OCI-LY3 (cell line): ENCODE results near the gene UCP2.

ENCODE experiments used
- H2AFZ ChIP-seq: fragments of 200-600, 300-600 bp; shearing (Covaris generic); 2 replicates; pipeline ENCODE4 v1.6.0; 2014; ENCODE audit warnings: antibody characterized with exemption, low read depth, low read length
- H3K27ac ChIP-seq: fragments of 200-600, 300-600 bp; sonication (generic); 2 replicates; pipeline ENCODE4 v1.5.1; 2014; ENCODE audit warnings: mild to moderate bottlenecking, low read length, moderate library complexity, mixed read lengths
- H3K27me3 ChIP-seq: fragments of 200-600, 300-600 bp; sonication (generic); 2 replicates; pipeline ENCODE4 v1.6.1; 2014; ENCODE audit warnings: low read depth, low read length, mixed read lengths
- H3K36me3 ChIP-seq: fragments of 200-600, 300-600 bp; sonication (generic); replicated peaks from 2 replicates; pipeline ENCODE3; 2014; ENCODE audit warnings: low read depth, low read length, mixed read lengths
- H3K4me1 ChIP-seq: fragments of 300-600, 200-600 bp; sonication (generic); 2 replicates; pipeline ENCODE4 v1.6.1; 2014; ENCODE audit warnings: low read length, mixed read lengths
- H3K4me2 ChIP-seq: fragments of 200-600, 300-600 bp; sonication (generic); 2 replicates; pipeline ENCODE4 v1.6.1; 2014; ENCODE audit warnings: low read length, mixed read lengths
- H3K4me3 ChIP-seq: fragments of 300-600, 200-600 bp; sonication (generic); 2 replicates; pipeline ENCODE4 v1.5.1; 2014; ENCODE audit warnings: antibody characterized with exemption, mild to moderate bottlenecking, low read length, moderate library complexity
- H3K79me2 ChIP-seq: fragments of 300-600, 200-600 bp; shearing (Covaris generic); 2 replicates; pipeline ENCODE4 v1.6.1; 2014; ENCODE audit warnings: mild to moderate bottlenecking, low read length, mixed read lengths
- H3K9ac ChIP-seq: fragments of 300-600, 200-600 bp; shearing (Covaris generic); 2 replicates; pipeline ENCODE4 v1.6.0; 2014; ENCODE audit warnings: mild to moderate bottlenecking, low read length, moderate library complexity
- H3K9me3 ChIP-seq: fragments of 200-600, 300-600 bp; shearing (Covaris generic); 2 replicates; pipeline ENCODE4 v1.6.1; 2014; ENCODE audit warnings: low read length, mixed read lengths; ENCODE audit not compliant: insufficient read depth
- H4K20me1 ChIP-seq: fragments of 200-600, 300-600 bp; sonication (generic); 2 replicates; pipeline ENCODE4 v1.6.1; 2016; ENCODE audit warnings: low read length, mixed read lengths; ENCODE audit not compliant: insufficient read depth
- EZH2phosphoT487 ChIP-seq: fragments of 200-600 bp; shearing (Covaris generic); IDR thresholded peaks from 2 replicates; pipeline ENCODE4 v1.6.1; 2018; ENCODE audit warnings: antibody characterized with exemption, mixed run types, low read depth
- TF ChIP-seq, protein P1 (sequence below): fragments of 200-600, 300-600 bp; sonication (generic); IDR thresholded peaks from 2 replicates; pipeline ENCODE4 v1.5.1; 2014; ENCODE audit warnings: antibody characterized with exemption, low read length, low read depth

UCP2 gene

GRCh38 chr11:73982595-73982989, at the start of gene UCP2:
Gene UCP2, minus strand, starts transcription at chr11:73982843. Its CDS starts 4,465 bp downstream, at chr11:73978378.
- Histone ChIP-seq H2AFZ (peak within 1 kb of the TSS; percentile 25; the same call in 1 of the 2 replicates), H3K9ac (peak within 1 kb of the TSS; percentile 99), H4K20me1 (peaks cover 28% of the 10 kb centered on the region), H3K9me3 (no peaks in the 10 kb centered on the region), H3K27me3 (no peaks in the 10 kb centered on the region), H3K79me2 (peaks cover 51% of the 10 kb centered on the region), H3K4me1 (peaks cover 62% of the 10 kb centered on the region), H3K4me2 (peak within 1 kb of the TSS; percentile 98), H3K36me3 (peaks cover 44% of the 10 kb centered on the region), H3K27ac (peak within 1 kb of the TSS; percentile 95), H3K4me3 (peak within 1 kb of the TSS; percentile 96)
- no peak for TF ChIP-seq EZH2phosphoT487
- TF ChIP-seq, protein P1, sequence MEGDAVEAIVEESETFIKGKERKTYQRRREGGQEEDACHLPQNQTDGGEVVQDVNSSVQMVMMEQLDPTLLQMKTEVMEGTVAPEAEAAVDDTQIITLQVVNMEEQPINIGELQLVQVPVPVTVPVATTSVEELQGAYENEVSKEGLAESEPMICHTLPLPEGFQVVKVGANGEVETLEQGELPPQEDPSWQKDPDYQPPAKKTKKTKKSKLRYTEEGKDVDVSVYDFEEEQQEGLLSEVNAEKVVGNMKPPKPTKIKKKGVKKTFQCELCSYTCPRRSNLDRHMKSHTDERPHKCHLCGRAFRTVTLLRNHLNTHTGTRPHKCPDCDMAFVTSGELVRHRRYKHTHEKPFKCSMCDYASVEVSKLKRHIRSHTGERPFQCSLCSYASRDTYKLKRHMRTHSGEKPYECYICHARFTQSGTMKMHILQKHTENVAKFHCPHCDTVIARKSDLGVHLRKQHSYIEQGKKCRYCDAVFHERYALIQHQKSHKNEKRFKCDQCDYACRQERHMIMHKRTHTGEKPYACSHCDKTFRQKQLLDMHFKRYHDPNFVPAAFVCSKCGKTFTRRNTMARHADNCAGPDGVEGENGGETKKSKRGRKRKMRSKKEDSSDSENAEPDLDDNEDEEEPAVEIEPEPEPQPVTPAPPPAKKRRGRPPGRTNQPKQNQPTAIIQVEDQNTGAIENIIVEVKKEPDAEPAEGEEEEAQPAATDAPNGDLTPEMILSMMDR: no peak

DNA sequence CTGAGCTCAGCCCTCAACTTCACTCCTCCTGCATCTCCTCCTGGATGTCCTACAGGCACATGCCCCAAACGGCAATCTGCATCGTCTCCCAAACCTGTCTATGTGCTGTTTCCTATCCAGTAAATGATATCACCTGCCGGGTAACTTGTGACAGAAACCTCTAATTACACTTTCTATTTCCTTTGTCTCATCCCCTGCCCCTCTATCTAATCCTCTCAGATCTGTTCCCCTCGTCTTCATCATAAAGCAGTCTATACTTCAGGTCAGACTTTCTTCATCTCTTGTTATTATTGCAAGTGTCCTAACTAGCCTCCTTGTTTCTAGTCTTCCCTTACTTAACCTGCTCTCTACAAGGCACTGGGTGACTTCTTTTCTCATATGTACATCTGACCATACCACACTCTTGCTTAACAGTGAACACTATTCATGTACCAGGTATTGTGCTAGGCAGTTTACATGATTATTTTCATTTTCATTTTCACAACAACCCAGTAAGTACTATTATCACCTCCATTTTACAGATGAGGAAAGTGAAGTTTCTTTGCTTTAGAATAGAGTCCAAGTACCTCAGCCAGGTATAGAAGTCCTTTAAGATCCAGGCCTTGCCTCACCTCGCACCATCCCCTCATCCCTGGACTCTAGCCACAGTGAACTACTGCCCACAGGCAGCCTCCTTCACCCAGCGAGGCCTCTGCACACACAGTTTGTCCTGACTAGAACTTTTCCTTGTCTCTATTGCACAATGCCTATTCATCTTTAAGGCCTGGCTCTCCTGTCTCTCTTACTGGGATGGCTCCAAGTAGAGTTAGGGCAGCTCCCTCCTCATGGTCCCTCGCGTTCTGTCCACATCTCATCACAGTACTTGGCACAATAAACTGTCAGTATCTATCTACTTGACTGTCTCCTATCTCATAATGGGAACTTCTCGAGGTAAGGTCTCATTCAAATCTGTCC, 48.4 kb upstream of the UCP2 start:
- Histone ChIP-seq H3K4me2 (no peak overlapping the region), H4K20me1 (no peaks in the 10 kb centered on the region), H3K27me3 (no peaks in the 10 kb centered on the region), H3K36me3 (peaks cover 16% of the 10 kb centered on the region), H3K27ac (no peak overlapping the region), H3K9me3 (no peaks in the 10 kb centered on the region), H3K4me1 (no peaks in the 10 kb centered on the region), H3K4me3 (no peak overlapping the region), H3K9ac (no peak overlapping the region), H3K79me2 (no peaks in the 10 kb centered on the region), H2AFZ (no peak overlapping the region)
- TF ChIP-seq, protein P1: no peak
- no peak for TF ChIP-seq EZH2phosphoT487

- TF ChIP-seq EZH2phosphoT487: no peak
- TF ChIP-seq, protein P1: no peak
- Histone ChIP-seq H2AFZ (no peak overlapping the region), H3K27me3 (no peaks in the 10 kb centered on the region), H3K4me1 (peaks cover 15% of the 10 kb centered on the region), H3K4me2 (no peak overlapping the region), H3K9ac (no peak overlapping the region), H3K79me2 (no peaks in the 10 kb centered on the region), H3K36me3 (peaks cover 8% of the 10 kb centered on the region), H4K20me1 (no peaks in the 10 kb centered on the region), H3K27ac (no peak overlapping the region), H3K9me3 (no peaks in the 10 kb centered on the region), H3K4me3 (no peak overlapping the region)
Measured at GRCh38 chr11:74025467-74026166, 43.0 kb upstream of the UCP2 start.
